Skeletal muscle satellite cell (primary cell): Measurements from ENCODE around the gene SCAF1.

Experiments used
- H3K27me3 ChIP-seq: 2 replicates; pipeline ENCODE4 v1.7.0; 2013; ENCODE audit warnings: low read length; ENCODE audit not compliant: control insufficient read depth, insufficient read depth
- H3K36me3 ChIP-seq: 2 replicates; pipeline ENCODE4 v1.7.0; 2013; ENCODE audit warnings: mild to moderate bottlenecking, control low read depth, low read length; ENCODE audit not compliant: insufficient read depth
- H3K4me1 ChIP-seq: 2 replicates; pipeline ENCODE4 v1.7.0; 2013; ENCODE audit warnings: low read length; ENCODE audit not compliant: control insufficient read depth, insufficient read depth
- H3K4me2 ChIP-seq: 2 replicates; pipeline ENCODE4 v1.7.0; 2013; ENCODE audit warnings: mild to moderate bottlenecking, low read length
- H3K4me3 ChIP-seq: 2 replicates; pipeline ENCODE4 v1.7.0; 2013; ENCODE audit warnings: low read length
- H3K9ac ChIP-seq: 2 replicates; pipeline ENCODE4 v1.7.0; 2013; ENCODE audit warnings: mild to moderate bottlenecking, low read depth, low read length, moderate library complexity
- H3K9me3 ChIP-seq: replicated peaks from 2 replicates; pipeline ENCODE4 v1.7.0; 2013; ENCODE audit warnings: mild to moderate bottlenecking, control low read depth, low read length

SCAF1 gene

DNA sequence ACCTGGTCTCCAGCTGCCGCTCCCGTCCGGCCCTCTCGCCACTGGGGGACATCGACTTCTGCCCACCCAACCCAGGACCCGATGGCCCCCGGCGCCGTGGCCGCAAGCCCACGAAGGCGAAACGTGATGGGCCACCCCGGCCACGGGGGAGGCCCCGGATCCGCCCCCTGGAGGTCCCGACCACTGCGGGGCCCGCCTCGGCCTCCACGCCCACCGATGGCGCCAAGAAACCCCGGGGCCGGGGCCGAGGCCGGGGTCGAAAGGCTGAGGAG lies 44.4 kb upstream of the SCAF1 start:
- peaks cover 62% of the 10 kb centered on the region for H3K36me3 ChIP-seq
- no peak overlapping the region for H3K4me3 ChIP-seq

DNA sequence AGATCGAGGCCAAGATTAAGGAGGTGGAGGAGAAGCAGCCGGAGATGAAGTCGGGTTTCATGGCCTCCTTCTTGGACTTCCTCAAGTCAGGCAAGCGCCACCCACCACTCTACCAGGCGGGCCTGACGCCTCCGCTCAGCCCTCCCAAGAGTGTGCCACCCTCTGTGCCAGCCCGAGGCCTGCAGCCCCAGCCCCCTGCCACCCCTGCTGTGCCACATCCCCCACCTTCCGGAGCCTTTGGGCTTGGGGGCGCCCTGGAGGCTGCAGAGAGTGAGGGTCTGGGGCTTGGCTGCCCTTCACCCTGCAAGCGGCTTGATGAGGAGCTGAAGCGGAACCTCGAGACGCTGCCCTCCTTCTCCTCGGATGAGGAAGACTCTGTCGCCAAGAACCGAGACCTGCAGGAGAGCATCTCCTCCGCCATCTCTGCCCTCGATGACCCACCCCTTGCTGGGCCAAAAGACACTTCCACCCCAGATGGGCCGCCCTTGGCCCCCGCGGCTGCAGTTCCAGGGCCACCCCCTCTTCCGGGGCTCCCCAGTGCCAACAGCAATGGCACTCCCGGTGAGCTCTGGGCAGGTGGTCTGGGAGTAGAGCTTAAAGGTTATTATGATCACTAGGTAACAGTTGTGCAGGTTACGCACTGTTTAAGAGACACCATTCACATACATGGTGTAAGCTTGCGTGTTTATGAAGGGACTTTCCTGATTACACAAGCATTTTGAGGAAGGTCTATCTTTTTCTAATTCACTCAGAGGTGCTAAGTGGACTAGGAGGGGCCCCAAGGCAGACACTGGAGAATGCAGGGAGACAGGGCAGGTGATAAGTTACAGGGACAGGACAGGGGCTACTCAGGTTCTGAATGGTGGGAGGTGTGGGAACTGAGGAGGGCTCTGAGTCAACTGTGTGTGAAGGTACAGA lies 42.4 kb upstream of the SCAF1 start:
- Histone ChIP-seq H3K4me3 (no peak overlapping the region), H3K4me1 (no peaks in the 10 kb centered on the region), H3K27me3 (no peaks in the 10 kb centered on the region), H3K4me2 (no peak overlapping the region), H3K36me3 (peaks cover 67% of the 10 kb centered on the region), H3K9me3 (no peaks in the 10 kb centered on the region), H3K9ac (no peak overlapping the region)

More for the DNA sequence above, 44.4 kb upstream of the SCAF1 start:
- Histone ChIP-seq H3K27me3 (no peaks in the 10 kb centered on the region), H3K9me3 (no peaks in the 10 kb centered on the region), H3K9ac (no peak overlapping the region), H3K4me1 (peaks cover 14% of the 10 kb centered on the region), H3K4me2 (no peak overlapping the region)

DNA sequence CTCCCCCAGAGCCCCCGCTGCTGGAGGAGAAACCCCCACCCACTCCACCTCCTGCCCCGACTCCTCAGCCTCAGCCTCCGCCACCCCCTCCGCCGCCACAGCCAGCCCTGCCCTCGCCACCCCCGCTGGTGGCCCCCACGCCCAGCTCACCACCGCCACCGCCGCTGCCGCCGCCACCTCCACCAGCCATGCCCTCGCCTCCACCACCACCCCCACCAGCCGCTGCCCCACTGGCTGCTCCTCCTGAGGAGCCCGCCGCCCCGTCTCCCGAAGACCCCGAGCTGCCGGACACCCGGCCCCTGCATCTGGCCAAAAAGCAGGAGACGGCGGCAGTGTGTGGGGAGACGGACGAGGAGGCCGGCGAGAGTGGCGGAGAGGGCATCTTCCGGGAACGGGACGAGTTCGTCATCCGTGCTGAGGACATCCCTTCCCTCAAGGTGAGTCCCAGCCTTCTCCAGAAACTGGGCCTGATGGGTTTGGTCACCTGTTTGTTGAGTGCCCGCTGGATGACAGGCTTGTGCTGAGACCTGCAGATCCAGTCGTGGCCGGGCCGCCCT lies 40.4 kb upstream of the SCAF1 start:
- Histone ChIP-seq H3K27me3 (no peaks in the 10 kb centered on the region), H3K4me1 (no peaks in the 10 kb centered on the region), H3K9ac (no peak overlapping the region), H3K9me3 (no peaks in the 10 kb centered on the region), H3K36me3 (peaks cover 68% of the 10 kb centered on the region), H3K4me2 (no peak overlapping the region), H3K4me3 (no peak overlapping the region)

DNA sequence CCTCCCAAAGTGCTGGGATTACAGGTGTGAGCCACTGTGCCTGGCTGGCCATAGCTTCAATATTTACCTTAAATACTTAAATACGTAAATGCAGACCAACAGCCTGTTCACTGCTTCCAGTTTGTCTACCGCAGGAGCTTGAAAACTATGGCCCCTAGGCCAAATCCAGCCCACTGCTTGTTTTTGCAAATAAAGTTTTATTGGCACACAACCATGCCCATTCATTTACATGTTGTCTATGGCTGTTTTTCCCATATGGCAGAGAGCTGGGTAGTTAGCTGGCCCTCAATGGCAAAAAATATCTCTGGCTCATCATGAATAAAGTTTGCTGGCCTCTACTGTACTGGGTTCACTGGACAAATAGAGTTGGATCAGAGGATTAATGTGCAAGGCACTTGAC lies 39.2 kb upstream of the SCAF1 start:
- Histone ChIP-seq H3K27me3 (no peaks in the 10 kb centered on the region), H3K36me3 (peaks cover 59% of the 10 kb centered on the region)

DNA sequence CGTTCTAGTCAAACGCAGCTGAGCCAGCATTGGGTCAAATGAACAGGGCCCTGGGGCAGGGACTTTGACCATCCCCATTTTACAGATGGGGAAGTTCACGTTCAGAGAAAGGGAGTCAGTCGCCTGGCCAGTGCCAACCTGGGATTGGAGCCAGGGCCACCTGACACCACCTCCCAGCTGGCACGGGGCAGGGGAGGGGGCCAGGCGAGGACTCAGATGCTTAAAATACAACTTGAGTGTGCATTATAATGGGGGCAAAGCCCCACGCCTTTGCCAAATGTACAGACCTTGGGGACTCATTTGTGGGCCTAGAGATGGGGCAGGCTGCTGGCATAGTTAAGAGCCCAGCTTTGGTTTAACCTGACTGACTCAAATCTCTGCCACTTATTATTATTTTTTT lies 36.4 kb upstream of the SCAF1 start:
- H3K4me2 ChIP-seq: no peak overlapping the region
- H3K4me3 ChIP-seq: no peak overlapping the region
- H3K9me3 ChIP-seq: no peaks in the 10 kb centered on the region
- peaks cover 51% of the 10 kb centered on the region for H3K36me3 ChIP-seq
- no peak overlapping the region for H3K9ac ChIP-seq
- H3K4me1 ChIP-seq: no peaks in the 10 kb centered on the region
- no peaks in the 10 kb centered on the region for H3K27me3 ChIP-seq

More for the DNA sequence above, 39.2 kb upstream of the SCAF1 start:
- Histone ChIP-seq H3K4me3 (no peak overlapping the region), H3K4me1 (no peaks in the 10 kb centered on the region), H3K4me2 (no peak overlapping the region), H3K9me3 (no peaks in the 10 kb centered on the region), H3K9ac (no peak overlapping the region)

DNA sequence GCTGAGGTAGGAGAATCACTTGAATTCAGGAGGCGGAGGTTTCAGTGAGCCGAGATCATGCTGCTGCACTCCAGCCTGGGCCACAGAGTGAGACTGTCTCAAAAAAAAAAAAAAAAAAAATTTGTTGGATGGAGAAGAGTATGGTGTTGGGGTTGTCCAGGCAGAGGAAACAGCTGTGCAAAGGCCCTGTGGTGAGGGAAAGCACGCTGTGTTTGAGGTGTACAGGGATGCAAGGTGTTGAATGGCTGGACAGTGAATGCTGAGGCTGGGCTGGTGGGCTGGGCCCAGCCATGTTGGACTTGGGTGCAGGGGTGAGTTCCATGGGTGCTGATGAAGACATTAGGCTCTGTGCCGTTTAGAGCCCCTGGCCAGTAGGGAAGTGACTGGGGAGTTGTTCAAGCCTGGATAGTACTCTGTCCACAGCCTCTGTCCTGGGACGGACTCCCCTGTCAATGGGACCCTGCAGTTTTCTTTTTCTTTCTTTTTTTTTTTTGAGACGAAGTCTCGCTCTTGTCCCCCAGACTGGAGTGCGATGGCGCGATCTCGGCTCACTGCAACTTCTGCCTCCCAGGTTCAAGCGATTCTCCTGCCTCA lies 32.4 kb upstream of the SCAF1 start:
- Histone ChIP-seq H3K4me3 (no peak overlapping the region), H3K27me3 (no peaks in the 10 kb centered on the region), H3K9ac (no peak overlapping the region), H3K9me3 (no peaks in the 10 kb centered on the region), H3K4me2 (no peak overlapping the region), H3K36me3 (peaks cover 23% of the 10 kb centered on the region), H3K4me1 (peaks cover 26% of the 10 kb centered on the region)

DNA sequence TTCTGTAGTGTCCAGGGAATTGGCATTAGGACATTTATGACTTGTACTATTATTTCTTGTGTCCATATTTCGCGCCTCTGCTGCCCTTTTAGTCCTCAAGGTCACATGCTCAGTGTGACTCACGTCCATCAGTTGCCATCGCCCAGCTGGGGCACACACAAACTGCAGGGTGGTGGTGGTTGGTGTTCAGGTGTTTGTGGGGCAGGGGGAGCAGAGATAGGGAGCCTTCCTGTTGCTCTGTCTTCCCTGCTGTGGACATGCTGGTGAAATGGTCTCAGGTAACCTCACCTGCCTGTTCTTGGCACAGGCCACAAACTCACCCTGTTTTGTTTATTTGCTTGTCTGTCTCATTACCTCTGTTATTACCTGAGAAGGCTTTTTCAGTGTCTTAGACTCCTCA lies 28.6 kb upstream of the SCAF1 start:
- Histone ChIP-seq H3K27me3 (no peaks in the 10 kb centered on the region), H3K9ac (peak overlapping the region; percentile 20), H3K36me3 (peaks cover 43% of the 10 kb centered on the region), H3K4me2 (peak overlapping the region; percentile 34), H3K4me3 (peak overlapping the region; percentile 0), H3K4me1 (peaks cover 30% of the 10 kb centered on the region), H3K9me3 (no peaks in the 10 kb centered on the region)

DNA sequence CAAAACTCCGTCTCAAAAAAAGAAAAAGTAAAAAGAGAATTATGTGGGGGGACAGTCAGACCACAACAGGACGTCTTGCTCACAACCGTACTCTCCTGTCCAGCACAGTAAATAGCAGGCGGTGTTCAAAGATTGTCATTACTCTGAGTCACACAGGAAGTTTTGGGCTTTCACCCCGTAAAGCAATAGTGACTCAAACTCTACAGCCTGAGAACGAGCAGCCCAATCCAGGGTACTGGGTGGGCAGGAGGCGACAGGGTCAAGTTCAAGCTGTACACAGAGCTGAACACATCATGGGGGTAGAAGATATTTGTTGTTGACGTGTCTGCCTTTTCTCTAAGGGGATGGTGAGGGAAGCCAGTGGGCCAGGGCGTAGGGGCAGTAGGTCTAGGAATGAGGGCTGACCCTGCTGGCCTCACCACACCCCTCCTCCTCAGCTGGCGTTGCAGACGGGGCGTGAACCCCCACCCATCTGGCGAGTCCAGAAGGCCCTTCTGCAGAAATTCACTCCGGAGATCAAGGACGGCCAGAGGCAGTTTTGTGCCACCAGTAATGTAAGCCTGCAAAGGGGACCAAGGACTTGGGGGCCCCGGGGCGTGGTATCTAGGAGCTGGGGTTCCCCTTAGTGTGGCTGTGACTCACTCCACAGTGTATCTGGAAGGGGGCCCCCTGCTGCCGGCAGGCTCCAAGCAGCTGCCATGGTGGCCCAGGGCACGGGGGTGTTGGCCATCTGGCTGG lies 27.7 kb upstream of the SCAF1 start:
- peak overlapping the region; percentile 62 for H3K9ac ChIP-seq
- H3K9me3 ChIP-seq: no peaks in the 10 kb centered on the region
- H3K4me1 ChIP-seq: peaks cover 30% of the 10 kb centered on the region
- peaks cover 40% of the 10 kb centered on the region for H3K36me3 ChIP-seq
- no peaks in the 10 kb centered on the region for H3K27me3 ChIP-seq
- peak overlapping the region; percentile 60 for H3K4me2 ChIP-seq
- peak overlapping the region; percentile 38 for H3K4me3 ChIP-seq

DNA sequence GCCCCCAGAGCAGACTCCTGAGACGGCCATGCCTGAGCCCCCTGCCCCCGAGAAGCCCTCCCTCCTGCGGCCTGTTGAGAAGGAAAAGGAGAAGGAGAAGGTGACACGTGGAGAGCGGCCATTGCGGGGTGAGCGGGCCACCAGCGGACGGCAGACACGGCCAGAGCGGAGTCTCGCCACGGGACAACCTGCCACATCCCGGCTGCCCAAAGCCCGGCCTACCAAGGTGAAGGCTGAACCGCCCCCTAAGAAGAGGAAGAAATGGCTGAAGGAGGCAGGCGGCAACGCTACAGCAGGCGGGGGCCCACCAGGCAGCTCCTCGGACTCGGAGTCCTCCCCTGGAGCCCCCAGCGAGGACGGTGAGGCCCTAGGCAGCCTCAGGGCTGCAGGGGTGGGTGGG lies 26.1 kb upstream of the SCAF1 start:
- Histone ChIP-seq H3K4me3 (no peak overlapping the region), H3K4me1 (peaks cover 30% of the 10 kb centered on the region), H3K9ac (no peak overlapping the region), H3K4me2 (no peak overlapping the region), H3K9me3 (no peaks in the 10 kb centered on the region), H3K27me3 (no peaks in the 10 kb centered on the region), H3K36me3 (peaks cover 41% of the 10 kb centered on the region)

DNA sequence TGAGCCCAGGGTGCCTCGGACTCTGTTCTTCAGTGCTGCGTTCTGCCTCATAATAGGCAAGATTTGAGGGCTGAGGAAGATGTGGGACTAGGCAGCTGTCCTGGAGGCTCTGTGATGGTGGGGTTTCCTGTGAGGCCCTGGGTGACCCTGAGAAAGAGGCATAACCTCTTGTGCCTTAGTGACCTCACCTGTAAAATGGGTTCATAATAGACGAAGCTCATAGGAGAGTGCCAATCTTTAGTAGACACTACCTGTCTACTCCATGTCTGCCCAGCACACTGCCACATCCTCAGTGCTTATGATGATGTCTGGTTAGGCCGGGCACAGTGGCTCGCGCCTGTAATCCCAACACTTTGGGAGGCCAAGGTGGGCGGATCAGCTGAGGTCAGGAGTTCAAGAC lies 25.5 kb upstream of the SCAF1 start:
- H3K9ac ChIP-seq: no peak overlapping the region
- H3K4me1 ChIP-seq: peaks cover 30% of the 10 kb centered on the region
- no peak overlapping the region for H3K4me3 ChIP-seq
- no peaks in the 10 kb centered on the region for H3K27me3 ChIP-seq
- H3K9me3 ChIP-seq: no peaks in the 10 kb centered on the region
- H3K4me2 ChIP-seq: no peak overlapping the region
- H3K36me3 ChIP-seq: peaks cover 44% of the 10 kb centered on the region

DNA sequence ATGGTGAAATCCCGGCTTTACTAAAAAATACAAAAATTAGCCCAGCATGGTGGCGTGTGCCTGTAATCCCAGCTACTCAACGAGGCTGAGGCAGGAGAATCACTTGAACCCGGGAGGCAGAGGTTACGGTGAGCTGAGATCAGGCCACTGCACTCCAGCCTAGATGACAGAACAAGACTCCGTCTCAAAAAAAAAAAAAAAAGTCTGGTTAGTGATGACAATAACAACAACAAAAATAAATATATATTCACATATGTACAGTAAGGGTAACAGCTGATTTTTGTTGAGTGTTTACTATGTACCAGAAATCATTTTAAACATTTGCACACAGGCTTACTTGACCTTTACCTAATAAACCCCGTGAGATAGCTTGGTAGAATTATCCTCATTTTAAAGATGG lies 25.1 kb upstream of the SCAF1 start:
- no peaks in the 10 kb centered on the region for H3K9me3 ChIP-seq
- H3K9ac ChIP-seq: no peak overlapping the region
- no peaks in the 10 kb centered on the region for H3K27me3 ChIP-seq
- peaks cover 48% of the 10 kb centered on the region for H3K36me3 ChIP-seq
- no peak overlapping the region for H3K4me2 ChIP-seq
- H3K4me3 ChIP-seq: no peak overlapping the region
- H3K4me1 ChIP-seq: peaks cover 29% of the 10 kb centered on the region
